Prostate gland (tissue), 2 donors: Measurements from ENCODE around the gene TMEM220. TPM values are rescaled to one million over a fixed set of nuclear protein-coding genes. Genes with fewer than 3 reads are reported as not detected.

Source experiments
- DNase-seq: peaks from one replicate; pipeline ENCODE4 v3.0.0-alpha.2; 2019; ENCODE audit warnings: low spot score
- H3K27ac ChIP-seq, 2 donors: fragments of 200-600 bp; sonication (generic); 2 replicates each; pipeline ENCODE4 v1.5.1; 2017 to 2019
- H3K27me3 ChIP-seq: fragments of 200-600 bp; sonication (generic); replicated peaks from 2 replicates; pipeline ENCODE4 v1.5.1; 2019; ENCODE audit not compliant: insufficient read depth
- H3K36me3 ChIP-seq, 2 donors: fragments of 200-600 bp; sonication (generic); 1 replicate in 1 of 2; 2 replicates in 1 of 2; pipeline versions ENCODE4 v1.5.1 to v1.8.1; 2017 to 2019
- H3K4me1 ChIP-seq: fragments of 200-600 bp; sonication (generic); replicated peaks from 2 replicates; pipeline ENCODE4 v1.5.1; 2019
- H3K4me3 ChIP-seq, 2 donors: fragments of 200-600 bp; sonication (generic); 2 replicates each; pipeline ENCODE4 v1.5.1; 2017 to 2019
- H3K9me3 ChIP-seq: fragments of 200-600 bp; sonication (generic); 2 replicates; pipeline ENCODE4 v1.5.1; 2017
- CTCF ChIP-seq, 4 experiments: fragments of 200-600 bp in 2 of 4; fragments of 450-650 bp in 2 of 4; sonication (generic) in 2 of 4; IDR thresholded peaks; 1 replicate in 3 of 4; 2 replicates in 1 of 4; pipeline ENCODE4 v1.5.1; 2016 to 2019; ENCODE audit warnings: antibody characterized with exemption in 4 of 4, mild to moderate bottlenecking in 2 of 4, moderate library complexity in 2 of 4
- POLR2A ChIP-seq: fragments of 450-650 bp; IDR thresholded peaks from one replicate; pipeline ENCODE4 v1.6.1; 2016; ENCODE audit warnings: antibody characterized with exemption, mild to moderate bottlenecking
- POLR2AphosphoS5 ChIP-seq: sonication (generic); formaldehyde crosslinking; IDR thresholded peaks from one replicate; pipeline ENCODE4 v1.6.1; 2017; ENCODE audit warnings: antibody characterized with exemption
- WGBS: methylation state at CpG from one replicate; pipeline ENCODE4 v1.1.5; 2018; 5-methylcytosine and 5-hydroxymethylcytosine counted together
- intact Hi-C: fragments of 100-400 bp; cut with DNase I; formaldehyde crosslinking; loops from one replicate; pipeline ENCODE4 v1.14.2; 2022
- total RNA-seq, 2 donors: library from RNA; depleted of rRNA; stranded (reverse); fragments of >200 nt; gene quantifications; one replicate each; pipeline ENCODE4 v1.1.0, GENCODE V29; 2016

Gene TMEM220
- total RNA-seq, 2 donors from 2014 or later, result 18.4 to 30.1 TPM

DNA sequence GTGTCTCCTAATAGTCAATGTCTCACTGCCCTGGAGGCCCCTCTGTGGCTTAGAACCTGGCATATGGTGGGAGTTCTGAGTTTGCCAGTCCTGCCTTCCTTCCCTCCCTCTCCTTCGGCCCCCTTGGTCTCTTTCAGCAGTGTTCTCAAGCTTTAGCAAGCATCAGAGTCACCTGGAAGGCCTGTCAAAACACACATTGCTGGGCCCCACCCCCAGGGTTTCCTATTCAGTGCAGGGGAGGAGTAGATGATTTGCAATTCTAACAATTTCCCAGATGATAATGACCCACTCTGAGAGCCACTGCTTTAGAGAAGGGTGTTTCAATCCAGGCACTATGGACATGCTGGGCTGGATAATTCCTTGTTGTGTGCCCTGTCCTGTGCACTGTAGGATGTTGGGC lies 26.4 kb upstream of the TMEM220 start:
- DNase-seq, result no peak
- Histone ChIP-seq H3K27me3 (no peaks in the 10 kb centered on the region), H3K4me3 (no peak overlapping the region)

GRCh38 chr17:10755592-10756127 lies 25.8 kb upstream of the TMEM220 start:
- WGBS, result 96% methylated on average over 3 of the region's 3 CpGs
- Histone ChIP-seq H3K9me3 (no peaks in the 10 kb centered on the region), H3K27ac (no peak overlapping the region), H3K4me3 (no peak overlapping the region), H3K27me3 (no peaks in the 10 kb centered on the region), H3K36me3 (no peaks in the 10 kb centered on the region), H3K4me1 (no peaks in the 10 kb centered on the region)
- no peak for TF ChIP-seq CTCF (IDR thresholded peaks at IDR 0.05)
- no peak for TF ChIP-seq POLR2A
- DNase-seq, result no peak
- intact Hi-C loops, result no loop called here

More for the DNA sequence above, 26.4 kb upstream of the TMEM220 start:
- WGBS, result 35% methylated on average over 1 of the region's 1 CpG
- intact Hi-C loops, result no loop called here
- Histone ChIP-seq H3K27ac (no peak overlapping the region), H3K9me3 (no peaks in the 10 kb centered on the region), H3K36me3 (no peaks in the 10 kb centered on the region), H3K4me1 (no peaks in the 10 kb centered on the region)
- TF ChIP-seq POLR2AphosphoS5, result no peak
- no peak for TF ChIP-seq CTCF (IDR thresholded peaks at IDR 0.05)
- TF ChIP-seq POLR2A, result no peak

GRCh38 chr17:10754861-10755591 lies 25.2 kb upstream of the TMEM220 start:
- Histone ChIP-seq H3K36me3 (no peaks in the 10 kb centered on the region), H3K9me3 (no peaks in the 10 kb centered on the region), H3K4me3 (no peak overlapping the region), H3K27ac (no peak overlapping the region), H3K4me1 (no peaks in the 10 kb centered on the region), H3K27me3 (no peaks in the 10 kb centered on the region)
- WGBS, result 53% methylated on average over 14 of the region's 14 CpGs
- TF ChIP-seq CTCF (IDR thresholded peaks at IDR 0.05) (no peak), POLR2AphosphoS5 (no peak), POLR2A (no peak)
- intact Hi-C loops, result no loop called here
- no peak for DNase-seq

- 27% methylated on average over 2 of the region's 2 CpGs for WGBS
These were observed 24.3 kb upstream of the TMEM220 start for GRCh38 chr17:10754109-10754508.

More at GRCh38 chr17:10754109-10754508, 24.3 kb upstream of the TMEM220 start:
- no peaks in the 10 kb centered on the region for H3K36me3 ChIP-seq
- H3K27me3 ChIP-seq, result no peaks in the 10 kb centered on the region
- no peaks in the 10 kb centered on the region for H3K4me1 ChIP-seq
- H3K4me3 ChIP-seq, result no peak overlapping the region
- H3K27ac ChIP-seq, result no peak overlapping the region
- TF ChIP-seq POLR2A (no peak), POLR2AphosphoS5 (no peak), CTCF (IDR thresholded peaks at IDR 0.05) (peak in 3 of 4 experiments; percentile 10 to 21 (median 17))
- peak; percentile 17 for DNase-seq
- H3K9me3 ChIP-seq, result no peaks in the 10 kb centered on the region
- intact Hi-C loops, result no loop called here
